ENCODE results near the gene ZNF366. TPM values are rescaled to one million over a fixed set of nuclear protein-coding genes. Genes with fewer than 3 reads are reported as not detected.

The ZNF366 gene
- total RNA-seq, 1 experiment from 2014 or later = not detected

DNA sequence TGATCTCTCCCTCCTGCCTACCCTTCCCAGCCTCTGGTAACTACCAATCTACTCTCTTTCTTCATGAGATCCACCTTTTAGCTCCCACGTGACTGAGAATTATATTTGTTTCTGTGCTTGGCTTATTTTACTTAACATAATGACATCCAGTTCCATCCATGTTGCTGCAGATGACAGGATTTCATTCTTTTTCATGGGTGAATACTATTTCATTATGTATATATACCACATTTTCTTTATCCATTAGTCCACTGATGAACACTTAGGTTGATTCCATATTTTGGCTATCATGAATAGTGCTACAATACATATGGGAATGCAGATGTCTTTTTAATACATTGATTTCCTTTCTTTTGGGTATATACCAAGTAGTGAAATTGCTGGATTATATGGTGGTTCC is 35.5 kb upstream of the ZNF366 start:
- no peaks in the 10 kb centered on the region for H3K36me3 Mint-ChIP-seq (ENCODE audit: insufficient read depth, unreplicated experiment)
- no peaks in the 10 kb centered on the region for H3K4me1 Mint-ChIP-seq (ENCODE audit: low read depth, unreplicated experiment)
- H3K9me3 Mint-ChIP-seq (ENCODE audit: low read depth, unreplicated experiment) = peaks cover 13% of the 10 kb centered on the region
- intact Hi-C loops (cut with micrococcal nuclease; ENCODE audit: unreplicated experiment) = no loop called here
- BruUV-seq (replicated peaks) = no TSS peak
- CTCF ChIA-PET = no interaction called here
- peaks cover 58% of the 10 kb centered on the region for H3K27me3 Mint-ChIP-seq (ENCODE audit: unreplicated experiment)
- DNase-seq = no peak
- no peak overlapping the region for H3K4me3 Mint-ChIP-seq (ENCODE audit: low read depth, unreplicated experiment)
- no peak overlapping the region for H3K27ac Mint-ChIP-seq (ENCODE audit: unreplicated experiment)
- TF ChIP-seq, protein P1, sequence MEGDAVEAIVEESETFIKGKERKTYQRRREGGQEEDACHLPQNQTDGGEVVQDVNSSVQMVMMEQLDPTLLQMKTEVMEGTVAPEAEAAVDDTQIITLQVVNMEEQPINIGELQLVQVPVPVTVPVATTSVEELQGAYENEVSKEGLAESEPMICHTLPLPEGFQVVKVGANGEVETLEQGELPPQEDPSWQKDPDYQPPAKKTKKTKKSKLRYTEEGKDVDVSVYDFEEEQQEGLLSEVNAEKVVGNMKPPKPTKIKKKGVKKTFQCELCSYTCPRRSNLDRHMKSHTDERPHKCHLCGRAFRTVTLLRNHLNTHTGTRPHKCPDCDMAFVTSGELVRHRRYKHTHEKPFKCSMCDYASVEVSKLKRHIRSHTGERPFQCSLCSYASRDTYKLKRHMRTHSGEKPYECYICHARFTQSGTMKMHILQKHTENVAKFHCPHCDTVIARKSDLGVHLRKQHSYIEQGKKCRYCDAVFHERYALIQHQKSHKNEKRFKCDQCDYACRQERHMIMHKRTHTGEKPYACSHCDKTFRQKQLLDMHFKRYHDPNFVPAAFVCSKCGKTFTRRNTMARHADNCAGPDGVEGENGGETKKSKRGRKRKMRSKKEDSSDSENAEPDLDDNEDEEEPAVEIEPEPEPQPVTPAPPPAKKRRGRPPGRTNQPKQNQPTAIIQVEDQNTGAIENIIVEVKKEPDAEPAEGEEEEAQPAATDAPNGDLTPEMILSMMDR (IDR thresholded peaks at IDR 0.05; ENCODE audit: unreplicated experiment) = no peak

GRCh38 chr5:72541501-72542225 is 34.5 kb upstream of the ZNF366 start:
- H3K27me3 Mint-ChIP-seq (ENCODE audit: unreplicated experiment) = peaks cover 54% of the 10 kb centered on the region
- TF ChIP-seq, protein P1 (IDR thresholded peaks at IDR 0.05; ENCODE audit: unreplicated experiment) = no peak
- H3K27ac Mint-ChIP-seq (ENCODE audit: unreplicated experiment) = no peak overlapping the region
- no peak for DNase-seq
- BruUV-seq (replicated peaks) = no TSS peak
- CTCF ChIA-PET = no interaction called here
- intact Hi-C loops (cut with micrococcal nuclease; ENCODE audit: unreplicated experiment) = no loop called here
- no peaks in the 10 kb centered on the region for H3K36me3 Mint-ChIP-seq (ENCODE audit: insufficient read depth, unreplicated experiment)
- H3K4me1 Mint-ChIP-seq (ENCODE audit: low read depth, unreplicated experiment) = no peaks in the 10 kb centered on the region
- peaks cover 9% of the 10 kb centered on the region for H3K9me3 Mint-ChIP-seq (ENCODE audit: low read depth, unreplicated experiment)
- no peak overlapping the region for H3K4me3 Mint-ChIP-seq (ENCODE audit: low read depth, unreplicated experiment)

- peaks cover 3% of the 10 kb centered on the region for H3K9me3 Mint-ChIP-seq (ENCODE audit: low read depth, unreplicated experiment)
- CTCF ChIA-PET = no interaction called here
- peaks cover 46% of the 10 kb centered on the region for H3K27me3 Mint-ChIP-seq (ENCODE audit: unreplicated experiment)
- TF ChIP-seq, protein P1 (IDR thresholded peaks at IDR 0.05; ENCODE audit: unreplicated experiment) = no peak
- H3K36me3 Mint-ChIP-seq (ENCODE audit: insufficient read depth, unreplicated experiment) = no peaks in the 10 kb centered on the region
- intact Hi-C loops (cut with micrococcal nuclease; ENCODE audit: unreplicated experiment) = no loop called here
- no TSS peak for BruUV-seq (replicated peaks)
- H3K4me1 Mint-ChIP-seq (ENCODE audit: low read depth, unreplicated experiment) = no peaks in the 10 kb centered on the region
- H3K27ac Mint-ChIP-seq (ENCODE audit: unreplicated experiment) = no peak overlapping the region
- H3K4me3 Mint-ChIP-seq (ENCODE audit: low read depth, unreplicated experiment) = no peak overlapping the region
- no peak for DNase-seq
These were observed 33.7 kb upstream of the ZNF366 start for GRCh38 chr5:72540759-72541438.

- Mint-ChIP-seq H3K4me3 (ENCODE audit: low read depth, unreplicated experiment) (no peak overlapping the region), H3K36me3 (ENCODE audit: insufficient read depth, unreplicated experiment) (no peaks in the 10 kb centered on the region), H3K4me1 (ENCODE audit: low read depth, unreplicated experiment) (no peaks in the 10 kb centered on the region), H3K9me3 (ENCODE audit: low read depth, unreplicated experiment) (no peaks in the 10 kb centered on the region), H3K27ac (ENCODE audit: unreplicated experiment) (no peak overlapping the region), H3K27me3 (ENCODE audit: unreplicated experiment) (peaks cover 41% of the 10 kb centered on the region)
- TF ChIP-seq, protein P1 (IDR thresholded peaks at IDR 0.05; ENCODE audit: unreplicated experiment) = no peak
- DNase-seq = no peak
- CTCF ChIA-PET = no interaction called here
- no TSS peak for BruUV-seq (replicated peaks)
- intact Hi-C loops (cut with micrococcal nuclease; ENCODE audit: unreplicated experiment) = no loop called here
These were observed 32.5 kb upstream of the ZNF366 start for GRCh38 chr5:72539726-72540125.

All from Calu3 (cell line).